DMS 273 treated with DMSO at 0.1 percent for 48 hours (cell line): ENCODE results near the gene INF2.
"Not testable (repeated sequence)": the region's sequence is repeated elsewhere in the genome, so short reads cannot be mapped to it uniquely, and the experiment has no call there.

ENCODE experiments used
- DNase-seq: peaks from one replicate; lab custom pipeline; 2025; lab: John Stamatoyannopoulos, UW

Gene INF2

DNA sequence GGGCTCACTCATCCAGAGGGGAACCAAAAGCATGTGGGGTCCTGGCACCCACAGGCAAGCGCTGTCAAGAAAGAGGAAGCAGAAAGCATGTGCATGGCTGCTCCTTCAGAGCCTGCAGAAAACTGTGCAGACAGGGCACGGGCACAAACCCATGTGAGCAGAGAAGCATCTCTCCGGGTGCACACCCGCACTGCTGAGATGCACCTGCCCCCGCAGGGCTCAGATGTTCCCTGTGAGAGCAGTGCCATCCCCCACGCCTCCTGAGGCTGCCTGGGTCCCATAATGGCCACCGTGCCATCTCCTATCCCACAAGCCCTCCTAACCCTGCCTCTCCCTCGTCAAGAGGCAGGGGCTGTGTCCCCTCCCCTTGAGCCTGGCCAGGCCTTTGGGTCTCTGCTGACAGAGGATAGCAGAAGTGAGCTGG lies 32.3 kb upstream of the INF2 start:
- no peak for DNase-seq

DNA sequence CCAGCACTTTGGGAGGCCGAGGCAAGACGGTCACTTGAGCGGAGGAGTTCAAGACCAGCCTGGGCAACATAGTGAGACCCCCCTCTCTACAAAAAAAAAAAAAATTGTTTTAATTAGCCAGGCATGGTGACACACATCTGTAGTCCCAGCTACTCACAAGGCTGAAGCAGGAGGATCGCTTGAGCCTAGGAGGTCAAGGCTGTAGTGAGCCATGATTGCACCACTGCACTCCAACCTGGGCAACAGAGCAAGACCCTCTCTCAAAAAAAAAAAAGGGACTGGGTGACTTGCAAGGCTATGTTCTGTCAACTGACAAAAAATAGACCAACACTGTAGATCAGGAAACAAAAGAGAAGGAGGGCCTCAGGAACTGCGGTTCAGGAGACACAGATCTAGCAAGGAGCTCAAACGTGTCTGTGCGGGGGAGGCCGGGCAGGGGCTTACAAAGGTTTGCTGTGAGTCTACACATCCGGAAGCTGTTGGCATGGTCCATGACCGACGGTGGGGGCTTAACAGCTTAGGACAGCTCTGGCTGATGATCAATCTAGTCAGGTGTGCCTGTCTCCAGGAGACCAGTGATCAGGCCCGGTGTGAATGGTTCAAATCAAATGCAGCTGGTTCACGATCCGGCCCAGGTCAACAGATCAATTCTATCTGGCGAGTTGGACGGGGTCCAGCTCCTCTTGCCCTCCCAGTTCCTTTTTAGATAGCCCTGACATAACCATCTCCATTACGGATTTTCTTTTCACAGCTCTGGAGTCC lies 31.7 kb upstream of the INF2 start:
- no peak for DNase-seq

DNA sequence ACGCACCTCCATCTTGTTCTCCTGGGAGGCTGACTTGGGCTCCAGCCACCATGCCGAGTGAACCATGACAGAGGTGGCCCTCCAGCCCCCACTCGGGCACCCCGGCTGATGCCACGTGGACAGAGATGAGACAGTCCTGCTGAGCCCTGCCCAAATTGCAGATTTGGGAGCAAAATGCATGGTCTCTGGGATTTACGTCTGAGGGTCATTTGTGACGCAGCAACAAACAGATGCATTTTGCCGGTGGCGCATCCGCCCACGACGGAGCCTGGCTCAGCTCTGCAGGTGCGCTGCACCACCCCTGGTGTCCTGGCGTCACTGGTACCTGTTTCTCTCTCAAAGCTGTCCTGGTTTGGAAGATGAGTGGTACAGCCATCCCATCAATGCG lies 31.1 kb upstream of the INF2 start:
- no peak for DNase-seq

DNA sequence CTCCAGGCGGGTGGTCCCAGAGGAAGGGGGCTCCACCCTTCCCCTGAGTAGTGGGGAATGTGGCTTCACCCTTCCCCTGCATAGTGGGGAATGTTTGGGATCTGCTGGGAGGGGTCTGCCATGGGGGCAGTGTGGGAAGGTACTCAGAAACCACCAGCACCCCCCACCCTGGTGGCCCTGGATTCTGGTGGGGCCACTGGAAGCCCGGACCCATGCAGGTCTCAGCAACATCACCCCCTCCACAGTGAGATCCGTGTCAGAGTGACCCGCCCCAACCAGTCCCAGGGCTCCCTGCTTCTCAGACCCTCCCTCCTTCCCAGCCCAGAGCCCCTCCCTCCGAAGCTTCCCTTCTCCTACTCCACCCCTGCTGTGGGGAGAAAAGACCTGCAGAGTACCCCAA lies 30.3 kb upstream of the INF2 start:
- DNase-seq = no peak

DNA sequence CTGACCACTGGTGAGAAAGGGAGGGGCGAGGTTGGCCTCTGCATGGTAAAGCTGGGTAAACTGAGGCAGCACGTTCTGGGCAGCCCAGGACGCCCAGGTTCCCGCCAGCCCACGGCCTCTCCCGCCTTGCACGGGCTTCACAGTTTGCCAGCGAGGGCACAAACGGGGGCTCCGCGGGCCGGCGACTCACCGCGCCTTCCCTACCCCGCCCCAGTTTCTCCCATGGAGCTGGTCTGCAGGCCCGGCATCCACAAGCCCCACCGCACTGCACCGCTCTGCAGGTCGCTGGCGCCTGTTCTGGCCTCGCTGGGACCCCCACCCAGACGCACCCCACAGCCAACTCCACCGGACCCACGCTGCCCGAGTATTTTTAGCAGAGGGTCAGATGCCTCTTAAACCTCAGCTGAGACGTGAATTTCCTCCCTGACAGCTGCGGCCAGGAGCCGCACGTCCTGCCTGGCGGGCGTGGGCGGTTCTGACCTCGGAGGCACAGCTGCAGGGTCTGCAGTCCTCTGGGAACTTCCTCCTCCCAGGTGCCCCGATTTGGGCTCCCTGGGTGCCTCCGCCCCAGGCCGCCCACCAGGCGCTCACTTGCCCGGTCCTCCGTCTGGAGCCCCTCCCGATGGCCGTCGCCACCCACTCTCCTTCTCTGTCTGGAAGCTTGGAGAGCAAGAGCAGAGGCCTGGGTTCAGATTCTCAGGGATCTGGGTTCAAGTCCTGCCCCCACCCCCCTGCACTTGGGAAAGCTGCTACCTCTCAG lies 29.5 kb upstream of the INF2 start:
- no peak for DNase-seq

DNA sequence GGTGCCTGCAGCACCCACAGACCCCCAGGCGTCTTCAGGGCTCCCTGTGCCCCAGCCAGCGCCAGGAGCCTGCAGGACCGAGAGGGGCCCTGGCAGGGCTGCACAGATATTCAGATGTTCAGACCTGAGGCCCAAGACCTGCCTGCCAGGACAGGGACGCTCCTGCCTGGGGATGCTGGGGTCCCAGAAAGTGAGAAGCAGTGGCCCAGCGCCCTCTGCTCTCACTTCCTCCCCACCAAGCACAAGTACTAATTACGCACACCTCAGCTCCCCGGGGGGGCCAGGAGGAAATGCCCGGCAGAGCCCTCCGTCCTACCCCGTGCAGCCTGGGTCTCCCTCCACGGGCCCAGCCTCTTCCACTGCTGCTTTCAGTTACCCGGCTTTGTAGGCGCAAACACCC lies 28.8 kb upstream of the INF2 start:
- DNase-seq = no peak

DNA sequence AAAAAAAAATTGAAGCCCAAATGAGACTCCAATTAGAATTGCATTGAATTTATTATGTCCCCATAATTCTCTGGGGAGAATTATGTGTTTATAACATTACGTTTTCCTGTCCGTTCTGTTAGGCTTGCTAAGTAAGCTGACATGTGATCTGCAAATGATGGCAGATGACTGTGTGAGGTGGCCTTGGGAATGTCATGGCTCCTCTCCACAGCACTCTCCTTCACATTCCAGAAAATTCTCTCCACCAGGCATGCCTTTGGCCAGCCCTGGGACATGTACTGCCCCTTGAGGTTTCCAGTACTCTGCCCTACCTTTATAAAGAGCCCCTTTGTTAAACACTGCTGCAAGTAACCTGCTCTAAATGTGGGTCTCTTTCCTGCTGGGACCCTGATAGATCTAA lies 28.3 kb upstream of the INF2 start:
- DNase-seq = no peak

DNA sequence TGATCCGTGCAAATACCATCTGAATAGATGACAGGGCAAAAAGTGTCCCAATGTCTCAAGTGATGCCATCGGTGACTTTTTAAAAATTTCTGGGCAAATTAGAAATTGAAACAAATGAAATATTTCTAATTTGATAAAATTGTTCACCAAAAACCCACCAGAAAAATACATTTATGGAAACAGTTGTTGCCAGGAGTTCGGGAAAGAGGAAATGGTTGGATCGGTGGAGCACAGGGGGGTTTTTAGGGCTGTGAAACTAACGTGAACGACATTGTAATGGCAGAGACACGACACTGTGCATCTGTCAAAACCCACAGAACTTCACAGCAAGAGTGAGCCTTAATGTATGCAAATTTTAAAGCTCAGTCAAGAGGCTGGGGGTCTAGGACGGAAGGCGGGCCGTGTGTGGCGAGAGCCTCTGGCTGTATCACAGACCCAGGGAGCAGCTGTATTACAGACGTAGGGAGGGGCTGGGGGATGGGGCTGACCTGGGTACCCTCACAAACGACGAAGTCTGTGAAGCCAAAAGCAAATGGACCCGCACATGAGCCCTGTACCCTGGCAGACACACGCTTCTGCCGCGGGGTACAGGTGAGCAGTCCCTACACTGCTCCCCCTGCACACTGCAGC lies 27.8 kb upstream of the INF2 start:
- DNase-seq = not testable (repeated sequence)

DNA sequence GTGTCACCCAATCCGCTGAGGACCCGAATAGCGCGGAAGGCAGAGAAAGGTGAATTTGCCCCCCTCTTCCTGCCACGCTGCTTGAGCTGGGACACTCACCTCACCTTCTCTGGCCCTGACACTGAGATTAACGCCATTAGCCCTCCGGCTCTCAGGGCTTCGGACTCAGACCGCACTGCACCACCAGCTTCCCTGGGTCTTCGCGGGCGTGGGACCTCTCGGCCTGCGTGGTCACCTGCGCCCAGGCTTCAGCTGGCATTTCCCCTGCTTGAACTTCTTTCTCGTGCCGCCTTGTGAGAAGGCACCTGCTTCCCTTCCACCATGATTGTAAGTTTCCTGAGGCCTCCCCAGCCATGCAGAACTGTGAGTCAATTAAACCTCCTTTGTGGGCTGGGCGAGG lies 26.9 kb upstream of the INF2 start:
- not testable (repeated sequence) for DNase-seq

DNA sequence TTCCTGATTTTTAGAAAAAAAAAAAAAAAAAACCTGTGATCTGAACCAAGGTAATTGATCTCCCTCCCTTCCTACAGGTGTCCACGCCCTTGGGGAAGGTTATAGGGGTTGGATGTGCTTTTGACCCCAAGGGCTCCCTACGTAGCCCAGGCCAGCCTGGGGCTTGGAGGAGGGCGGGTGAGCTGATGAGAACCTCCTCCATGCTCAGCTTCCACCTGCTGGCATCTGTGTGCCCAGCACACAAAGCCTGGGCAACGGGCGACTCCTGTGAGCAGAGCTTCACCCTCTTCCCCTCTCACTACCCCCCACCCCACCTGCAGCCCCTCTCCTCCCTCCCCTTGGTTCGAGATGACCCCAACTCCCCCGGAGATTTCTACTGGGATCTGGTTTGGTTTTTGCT lies 25.3 kb upstream of the INF2 start:
- DNase-seq = no peak

DNA sequence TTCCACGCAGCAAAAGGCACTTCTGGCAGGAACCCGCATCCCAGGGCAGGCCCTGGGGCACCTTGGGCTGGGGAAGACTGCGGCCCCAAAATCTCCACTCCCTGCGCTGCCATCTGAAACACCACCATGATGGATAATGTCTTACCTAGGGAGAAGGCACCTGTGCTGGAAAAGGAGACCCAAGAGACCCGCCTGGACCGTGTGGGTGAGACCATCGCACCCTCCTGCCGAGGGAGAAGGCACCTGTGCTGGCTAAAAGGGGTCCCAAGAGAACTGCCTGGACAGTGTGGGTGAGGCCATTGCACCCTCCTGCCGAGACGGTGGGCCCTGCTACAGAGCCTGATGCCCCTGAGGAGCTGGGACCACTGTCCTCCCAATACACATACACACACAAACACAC lies 24.8 kb upstream of the INF2 start:
- no peak for DNase-seq

DNA sequence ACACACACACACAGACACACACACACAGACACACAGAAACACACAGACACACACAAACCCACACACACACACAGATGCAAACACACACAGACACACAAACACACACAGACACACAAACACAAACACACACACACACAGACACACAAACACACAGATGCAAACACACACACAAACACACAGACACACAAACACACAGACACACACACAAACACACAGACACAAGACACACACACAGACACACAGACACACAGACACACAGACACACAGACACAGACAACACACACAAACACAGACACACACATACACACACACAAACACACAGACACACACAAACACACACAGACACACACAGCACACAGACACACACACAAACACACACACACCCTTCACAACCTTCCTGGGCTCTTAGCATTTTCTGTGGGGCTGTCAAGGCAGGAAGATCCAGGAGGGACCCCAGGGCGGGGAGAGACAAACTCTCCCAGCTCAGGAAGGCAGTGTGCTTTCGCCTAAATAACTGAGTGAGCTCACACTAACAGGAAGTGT lies 24.2 kb upstream of the INF2 start:
- no peak for DNase-seq

DNA sequence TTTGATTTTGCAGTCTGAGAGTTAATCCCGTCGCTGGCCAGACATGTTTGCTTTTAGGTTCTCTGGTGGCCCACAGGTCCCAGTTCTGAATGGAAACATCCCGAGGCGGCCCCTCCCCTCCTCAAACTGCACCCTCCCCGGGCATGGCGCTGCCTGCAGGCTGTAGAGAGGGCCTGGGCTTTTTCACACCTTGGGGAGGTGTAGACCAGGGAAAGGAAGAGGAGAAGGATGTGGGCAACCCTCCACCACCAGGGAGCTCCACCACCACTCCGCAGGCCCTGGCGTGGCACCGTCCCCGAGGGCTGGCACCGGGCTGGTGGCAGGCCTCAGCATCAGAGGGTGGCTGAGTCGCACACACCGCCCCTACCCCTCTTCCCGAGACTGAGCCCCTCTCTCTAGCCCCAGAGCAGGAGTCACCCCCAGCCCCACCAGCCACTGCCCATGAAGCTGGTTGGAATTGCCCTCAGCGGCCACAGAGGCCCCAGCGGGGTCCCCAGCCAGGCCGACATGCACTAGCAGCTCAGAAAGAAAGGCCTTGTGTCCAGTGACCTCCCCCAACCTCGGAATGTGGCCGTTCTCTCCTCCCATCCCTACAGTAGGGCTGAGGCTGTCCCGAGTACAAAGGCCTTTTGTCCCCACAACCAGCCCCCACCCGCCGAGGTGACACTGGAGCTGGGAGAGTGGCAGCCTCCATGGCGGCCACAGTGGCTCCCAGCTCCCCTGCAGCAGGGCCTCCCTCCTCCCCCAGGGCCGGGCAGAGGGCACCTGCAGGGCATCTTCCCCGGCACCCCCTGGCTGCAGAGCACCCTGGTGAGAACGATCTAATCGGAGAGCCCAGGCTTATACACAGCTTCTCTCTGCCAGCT lies 23.5 kb upstream of the INF2 start:
- no peak for DNase-seq

DNA sequence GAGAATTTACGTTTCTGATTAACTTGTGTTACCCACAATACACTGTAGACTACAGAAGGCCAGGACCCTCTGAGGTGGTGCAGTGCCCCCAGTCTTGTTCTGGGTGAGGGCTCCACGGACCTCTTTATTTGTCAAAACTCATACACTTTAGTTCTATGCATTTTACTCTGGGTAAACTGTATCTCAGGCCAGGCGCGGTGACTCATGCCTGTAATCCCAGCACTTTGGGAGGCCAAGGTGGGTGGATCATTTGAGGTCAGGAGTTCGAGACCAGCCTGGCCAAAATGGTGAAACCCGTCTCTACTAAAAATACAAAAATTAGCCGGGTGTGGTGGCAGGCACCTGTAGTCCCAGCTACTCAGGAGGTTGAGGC lies 22.9 kb upstream of the INF2 start:
- DNase-seq = not testable (repeated sequence)

DNA sequence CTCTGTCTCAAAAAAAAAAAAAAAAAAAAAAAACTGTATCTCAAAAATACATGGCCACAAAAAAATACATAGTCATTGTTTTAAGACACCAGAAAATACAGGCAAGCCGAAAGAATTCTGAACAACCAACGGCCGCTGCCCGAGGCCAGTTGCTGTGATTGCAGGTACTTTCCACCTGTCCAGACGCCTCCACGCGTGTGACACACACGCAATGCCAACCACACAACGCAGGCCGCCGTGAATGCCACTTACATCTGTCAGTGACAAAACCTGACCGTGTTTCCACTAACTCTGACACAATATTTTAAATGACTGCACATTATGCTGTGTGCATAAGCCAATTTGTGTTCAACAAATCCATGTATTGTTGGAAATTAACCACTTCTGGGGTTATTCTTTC lies 22.4 kb upstream of the INF2 start:
- DNase-seq = no peak

DNA sequence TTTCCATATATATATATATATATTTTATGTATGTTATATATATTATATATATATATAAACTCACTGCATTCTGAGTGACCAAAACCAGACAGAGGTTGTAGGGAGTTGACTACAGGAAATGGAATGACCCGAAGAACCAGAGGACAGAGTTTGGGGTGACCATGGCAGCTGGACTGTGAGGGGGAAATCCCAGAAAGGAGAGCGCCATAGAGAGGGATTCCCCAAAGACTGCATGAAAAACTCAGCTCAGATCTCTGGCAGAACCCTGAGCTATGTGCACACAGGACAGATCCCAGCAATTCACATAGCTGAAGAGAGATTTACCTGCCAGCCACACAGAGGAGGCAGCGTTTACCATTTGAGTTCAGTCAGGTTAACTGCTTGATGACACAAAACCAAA lies 19.7 kb upstream of the INF2 start:
- no peak for DNase-seq

DNA sequence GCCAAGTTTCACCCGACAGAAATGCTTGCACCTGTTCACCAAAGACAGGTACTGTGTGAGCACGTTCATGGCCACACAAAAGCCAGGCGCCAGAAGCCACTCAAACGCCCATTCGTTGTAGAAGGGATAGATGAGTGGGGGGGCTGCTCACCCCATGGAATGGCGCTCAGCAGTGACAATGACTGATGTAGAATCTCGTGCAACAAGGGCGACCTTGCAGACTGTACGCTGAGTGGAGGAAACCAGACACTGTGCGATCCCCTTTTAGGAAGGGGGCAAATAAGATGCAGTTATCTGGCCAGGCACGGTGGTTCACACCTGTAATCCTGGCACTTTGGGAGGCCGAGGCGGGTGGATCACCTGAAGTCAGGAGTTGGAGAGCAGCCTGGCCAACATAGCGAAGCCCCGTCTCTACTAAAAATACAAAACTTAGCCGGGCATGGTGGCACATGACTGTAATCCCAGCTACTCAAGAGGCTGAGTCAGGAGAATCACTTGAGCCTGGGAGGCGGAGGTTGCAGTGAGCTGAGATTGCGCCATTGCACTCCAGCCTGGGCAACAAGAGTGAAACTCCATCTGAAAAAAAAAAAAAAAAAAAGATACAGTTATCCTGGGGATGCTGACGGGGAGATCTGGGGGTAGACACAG lies 18.0 kb upstream of the INF2 start:
- DNase-seq = not testable (repeated sequence)

DNA sequence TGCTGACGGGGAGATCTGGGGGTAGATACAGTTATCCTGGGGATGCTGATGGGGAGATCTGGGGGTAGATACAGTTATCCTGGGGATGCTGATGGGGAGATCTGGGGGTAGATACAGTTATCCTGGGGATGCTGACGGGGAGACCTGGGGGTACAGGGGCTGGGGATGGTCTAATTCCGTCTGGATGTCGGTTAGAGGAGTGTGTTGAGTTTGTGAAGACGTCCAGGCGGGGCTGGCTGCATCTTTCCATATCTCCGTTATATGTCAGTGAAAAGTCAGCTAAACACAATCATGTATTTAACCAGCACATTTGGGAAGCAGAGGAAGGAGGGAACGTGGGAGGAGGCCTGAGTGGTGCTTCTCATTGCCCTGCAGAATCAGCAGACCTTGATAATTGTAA lies 17.3 kb upstream of the INF2 start:
- DNase-seq = not testable (repeated sequence)

DNA sequence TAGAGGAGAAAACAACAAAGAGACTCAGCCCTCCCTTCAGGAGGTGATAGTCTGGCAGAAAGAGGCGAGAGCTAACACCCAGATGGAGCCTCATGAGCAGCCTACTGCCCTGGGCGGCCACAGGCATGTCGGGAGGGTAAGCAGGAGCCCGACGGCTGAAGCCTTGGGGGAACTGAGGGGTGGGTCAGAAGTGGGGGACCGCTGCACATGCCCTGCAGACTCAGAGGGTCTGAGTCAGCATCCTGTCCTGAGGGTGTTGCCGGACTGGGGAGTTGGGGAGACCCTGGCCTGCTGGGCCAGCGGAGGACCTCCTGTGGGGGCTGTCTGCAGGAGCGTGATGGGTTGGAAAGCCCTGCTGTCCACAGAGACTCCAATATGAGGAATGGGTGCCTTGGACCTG lies 15.9 kb upstream of the INF2 start:
- DNase-seq = no peak

DNA sequence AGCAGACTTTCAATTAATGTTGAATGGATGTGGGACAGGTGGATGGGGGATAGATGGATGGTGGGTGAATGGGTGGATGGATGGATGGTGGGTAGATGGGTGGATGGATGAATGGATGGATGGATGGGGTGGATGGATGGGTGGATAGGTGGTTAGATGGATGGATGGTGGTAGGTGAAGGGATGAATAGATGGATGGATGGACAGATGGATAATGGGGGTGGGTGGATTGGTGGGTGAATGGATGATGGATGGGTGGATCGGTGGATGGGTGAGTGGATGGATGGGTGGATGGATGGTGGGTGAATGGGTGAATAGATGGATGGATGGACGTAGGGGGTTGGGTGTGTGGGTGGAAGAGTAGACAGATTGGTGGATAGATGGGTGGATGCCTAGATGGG lies 14.0 kb upstream of the INF2 start:
- no peak for DNase-seq

DNA sequence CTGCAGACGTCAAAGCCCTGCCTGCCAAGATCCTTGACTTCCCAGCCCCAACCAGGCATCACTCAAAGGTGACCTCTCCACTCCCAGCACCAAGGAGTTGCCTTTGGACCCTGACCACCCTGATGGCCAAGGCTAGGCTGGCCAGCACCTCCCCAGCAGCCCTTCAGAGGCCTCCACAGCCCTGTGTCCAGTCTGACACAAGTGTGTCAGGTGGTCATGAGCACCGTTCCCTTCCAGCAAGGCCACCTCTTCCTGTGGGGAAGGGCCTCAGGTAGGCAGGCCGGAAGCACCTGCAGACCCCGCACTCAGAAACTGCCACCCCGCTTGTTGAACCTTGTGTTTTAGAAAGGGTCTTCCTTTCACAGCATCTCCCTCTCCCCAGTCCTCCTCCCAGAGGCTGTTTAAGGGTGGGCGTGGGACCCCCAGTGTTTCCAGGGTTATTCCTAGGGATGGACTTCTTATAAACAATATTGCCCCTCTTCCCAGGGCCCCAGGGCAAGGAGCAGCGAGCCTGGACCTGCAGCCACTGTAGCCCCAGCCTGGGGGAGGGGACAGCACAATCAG lies 13.2 kb upstream of the INF2 start:
- DNase-seq = no peak
